Activated B cell treated with CpG ODN at 0.5 μM for 24 hours (primary cell): ENCODE results near the gene TMC4. TPM values are rescaled to one million over a fixed set of nuclear protein-coding genes. Genes with fewer than 3 reads are reported as not detected.

Experiments used
- ATAC-seq: fragments of 200-7000 bp; cut with Tn5 transposase; one replicate; pipeline ENCODE4 v1.10.0; 2021; ENCODE audit warnings: low read depth, mild to moderate bottlenecking, moderate library complexity
- CTCF ChIA-PET: fragments of 350-600 bp; sonication (Branson Sonifier 250); formaldehyde crosslinking; loops from one replicate; lab custom pipeline; 2021; ENCODE audit warnings: antibody characterized with exemption; lab: Charles Lee
- POLR2A ChIA-PET: fragments of 350-600 bp; sonication (Branson Sonifier 250); formaldehyde crosslinking; loops from one replicate; lab custom pipeline; 2021; ENCODE audit warnings: antibody characterized with exemption; lab: Charles Lee
- DNase-seq: peaks from one replicate; pipeline ENCODE4 v3.0.0; 2022
- H3K27ac Mint-ChIP-seq: one replicate; pipeline ENCODE4 v1.8.0; 2020; ENCODE audit warnings: mixed read lengths
- H3K27me3 Mint-ChIP-seq: one replicate; pipeline ENCODE4 v1.8.0; 2021; ENCODE audit warnings: mixed read lengths
- H3K36me3 Mint-ChIP-seq: one replicate; pipeline ENCODE4 v1.8.0; 2021; ENCODE audit warnings: low read depth, mixed read lengths
- H3K4me1 Mint-ChIP-seq: one replicate; pipeline ENCODE4 v1.8.0; 2021; ENCODE audit warnings: mixed read lengths
- H3K4me3 Mint-ChIP-seq: one replicate; pipeline ENCODE4 v1.8.0; 2020; ENCODE audit warnings: mild to moderate bottlenecking, mixed read lengths
- H3K9me3 Mint-ChIP-seq: one replicate; pipeline ENCODE4 v1.8.0; 2020; ENCODE audit warnings: mixed read lengths
- CTCF ChIP-seq: fragments of 200-600 bp; IDR thresholded peaks from one replicate; pipeline ENCODE4 v1.8.0; 2022; ENCODE audit warnings: antibody characterized with exemption, mild to moderate bottlenecking
- intact Hi-C: fragments of 100-400 bp; cut with micrococcal nuclease; formaldehyde crosslinking; loops from one replicate; pipeline ENCODE4 v1.15.1; 2024
- total RNA-seq: library from RNA; stranded (reverse); gene quantifications from 2 replicates; pipeline ENCODE4 v1.2.3, GENCODE V29; 2022

Gene TMC4
- total RNA-seq, 1 donor from 2014 or later, result not detected

- peaks cover 85% of the 10 kb centered on the region for H3K36me3 Mint-ChIP-seq
- intact Hi-C loops, result no loop called here
- no peak overlapping the region for H3K27ac Mint-ChIP-seq
- no peaks in the 10 kb centered on the region for H3K4me1 Mint-ChIP-seq
- ChIA-PET POLR2A (interaction anchor here (1.0 kb wide), 1 partner anchor 9 kb away, joined by 3 read pairs; the partner anchor contains the start of genes PRPF31 and TFPT), CTCF (no interaction called here)
- no peak for ATAC-seq
- H3K9me3 Mint-ChIP-seq, result no peaks in the 10 kb centered on the region
- no peak overlapping the region for H3K4me3 Mint-ChIP-seq
- TF ChIP-seq CTCF, result no peak
- no peak for DNase-seq
- no peaks in the 10 kb centered on the region for H3K27me3 Mint-ChIP-seq
Measured at GRCh38 chr19:54124393-54124792, 48.6 kb downstream of the TMC4 start.

GRCh38 chr19:54123682-54124081 is 49.3 kb downstream of the TMC4 start:
- ATAC-seq (no peak), DNase-seq (no peak)
- no peaks in the 10 kb centered on the region for H3K27me3 Mint-ChIP-seq
- ChIA-PET CTCF (no interaction called here), POLR2A (interaction anchor here (1.0 kb wide), 1 partner anchor 8 kb away, joined by 3 read pairs; the partner anchor contains the start of genes PRPF31 and TFPT)
- H3K4me1 Mint-ChIP-seq, result no peaks in the 10 kb centered on the region
- intact Hi-C loops, result no loop called here
- no peaks in the 10 kb centered on the region for H3K9me3 Mint-ChIP-seq
- H3K4me3 Mint-ChIP-seq, result no peak overlapping the region
- no peak for TF ChIP-seq CTCF
- H3K36me3 Mint-ChIP-seq, result peaks cover 85% of the 10 kb centered on the region
- H3K27ac Mint-ChIP-seq, result no peak overlapping the region

GRCh38 chr19:54121259-54121658 is 51.7 kb downstream of the TMC4 start:
- CTCF ChIA-PET, result no interaction called here
- peaks cover 77% of the 10 kb centered on the region for H3K36me3 Mint-ChIP-seq
- POLR2A ChIA-PET, result no interaction called here

GRCh38 chr19:54115109-54116063 is 57.6 kb downstream of the TMC4 start, which contains the start of the genes PRPF31 and TFPT:
PRPF31 (plus strand) TSS chr19:54115754; CDS start chr19:54118279, 2,525 bp downstream.
TFPT (minus strand) TSS chr19:54115657; CDS start chr19:54115269, 388 bp downstream.
- no peak for TF ChIP-seq CTCF
- ATAC-seq, result peak; percentile 93
- peak within 1 kb of the TSS; percentile 94 for H3K4me3 Mint-ChIP-seq
- H3K27me3 Mint-ChIP-seq, result no peaks in the 10 kb centered on the region
- H3K27ac Mint-ChIP-seq, result peak within 1 kb of the TSS; percentile 98
- DNase-seq, result peak; percentile 90
- H3K4me1 Mint-ChIP-seq, result peaks cover 36% of the 10 kb centered on the region
- ChIA-PET CTCF (interaction anchor here (1.0 kb wide), 1 partner anchor 22 kb away, joined by 4 read pairs; no protein-coding TSS in a partner anchor), POLR2A (interaction anchor here (0.5 to 3.1 kb wide), 20 partner anchors 8 to 1539 kb away, joined by 3 to 61 read pairs (median 4); partner anchors contain the start of genes CNOT3, FIZ1, LENG1 and LENG8)
- no peaks in the 10 kb centered on the region for H3K9me3 Mint-ChIP-seq
- intact Hi-C loops, result loop anchor here (1.0 to 5.0 kb wide), 8 partner anchors 13 to 1292 kb away; partner anchors contain the start of genes CNOT3, LENG1, LENG8 and MYADM
- H3K36me3 Mint-ChIP-seq, result peaks cover 42% of the 10 kb centered on the region

More at GRCh38 chr19:54121259-54121658, 51.7 kb downstream of the TMC4 start:
- no peak for ATAC-seq
- no peak overlapping the region for H3K4me3 Mint-ChIP-seq
- no peaks in the 10 kb centered on the region for H3K27me3 Mint-ChIP-seq
- H3K4me1 Mint-ChIP-seq, result peaks cover 14% of the 10 kb centered on the region
- DNase-seq, result no peak
- no peaks in the 10 kb centered on the region for H3K9me3 Mint-ChIP-seq
- H3K27ac Mint-ChIP-seq, result no peak overlapping the region
- intact Hi-C loops, result no loop called here
- TF ChIP-seq CTCF, result no peak
